HG03159 (cell line): Measurements from ENCODE around the gene ZBED4.

ENCODE experiments used
- ATAC-seq: cut with Tn5 transposase; IDR thresholded peaks from one replicate; pipeline ENCODE4 v1.9.1; 2021; ENCODE audit warnings: mild to moderate bottlenecking, moderate library complexity; ENCODE audit not compliant: unreplicated experiment

Gene ZBED4

DNA sequence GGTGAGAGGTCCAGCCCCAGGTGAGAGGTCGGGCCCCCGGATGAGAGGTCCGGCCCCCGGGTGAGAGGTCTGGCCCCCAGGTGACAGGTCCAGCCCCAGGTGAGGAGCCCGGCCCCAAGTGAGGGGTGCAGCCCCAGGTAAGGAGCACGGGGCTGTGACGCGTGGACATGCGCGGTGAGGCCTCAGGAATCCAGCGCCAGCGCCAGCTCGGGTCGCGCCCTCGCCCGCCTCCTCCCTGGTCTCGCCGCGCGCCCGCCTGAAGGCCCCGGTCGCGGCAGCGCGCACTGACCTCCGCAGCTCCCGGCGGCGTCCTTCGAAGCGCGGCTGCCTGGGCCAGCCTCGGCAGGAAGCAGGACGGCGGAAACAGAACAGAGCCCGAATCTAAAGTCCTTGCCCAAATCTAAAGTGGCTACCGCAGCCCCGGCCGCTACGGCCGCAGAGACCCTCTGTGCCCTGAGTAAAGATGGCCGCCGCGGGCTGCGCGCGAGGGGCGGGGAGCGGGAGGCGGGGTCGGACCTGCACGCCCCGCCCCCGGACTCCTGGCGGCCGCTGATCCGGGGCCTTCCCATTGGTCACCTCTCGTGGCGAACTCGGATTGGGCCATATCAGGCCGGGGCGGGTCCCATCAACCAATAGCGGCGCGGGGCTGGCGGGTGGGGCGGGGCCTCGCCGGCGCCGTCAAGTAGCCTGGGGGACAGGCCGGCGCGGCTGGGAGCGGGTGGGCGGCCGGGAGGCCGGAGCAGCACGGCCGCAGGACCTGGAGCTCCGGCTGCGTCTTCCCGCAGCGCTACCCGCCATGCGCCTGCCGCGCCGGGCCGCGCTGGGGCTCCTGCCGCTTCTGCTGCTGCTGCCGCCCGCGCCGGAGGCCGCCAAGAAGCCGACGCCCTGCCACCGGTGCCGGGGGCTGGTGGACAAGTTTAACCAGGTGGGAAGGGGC, 64.6 kb downstream of the ZBED4 start, which contains the start of the genes ALG12 and CRELD2:
Gene ALG12 (minus strand): TSS at position 465 of the 937 bp plus-strand sequence. CDS start 4,673 bp downstream, outside the sequence.
Gene CRELD2 (plus strand): TSS at position 661 of the 937 bp plus-strand sequence. CDS start 136 bp downstream, at position 797.
- peak; percentile 83 for ATAC-seq

DNA sequence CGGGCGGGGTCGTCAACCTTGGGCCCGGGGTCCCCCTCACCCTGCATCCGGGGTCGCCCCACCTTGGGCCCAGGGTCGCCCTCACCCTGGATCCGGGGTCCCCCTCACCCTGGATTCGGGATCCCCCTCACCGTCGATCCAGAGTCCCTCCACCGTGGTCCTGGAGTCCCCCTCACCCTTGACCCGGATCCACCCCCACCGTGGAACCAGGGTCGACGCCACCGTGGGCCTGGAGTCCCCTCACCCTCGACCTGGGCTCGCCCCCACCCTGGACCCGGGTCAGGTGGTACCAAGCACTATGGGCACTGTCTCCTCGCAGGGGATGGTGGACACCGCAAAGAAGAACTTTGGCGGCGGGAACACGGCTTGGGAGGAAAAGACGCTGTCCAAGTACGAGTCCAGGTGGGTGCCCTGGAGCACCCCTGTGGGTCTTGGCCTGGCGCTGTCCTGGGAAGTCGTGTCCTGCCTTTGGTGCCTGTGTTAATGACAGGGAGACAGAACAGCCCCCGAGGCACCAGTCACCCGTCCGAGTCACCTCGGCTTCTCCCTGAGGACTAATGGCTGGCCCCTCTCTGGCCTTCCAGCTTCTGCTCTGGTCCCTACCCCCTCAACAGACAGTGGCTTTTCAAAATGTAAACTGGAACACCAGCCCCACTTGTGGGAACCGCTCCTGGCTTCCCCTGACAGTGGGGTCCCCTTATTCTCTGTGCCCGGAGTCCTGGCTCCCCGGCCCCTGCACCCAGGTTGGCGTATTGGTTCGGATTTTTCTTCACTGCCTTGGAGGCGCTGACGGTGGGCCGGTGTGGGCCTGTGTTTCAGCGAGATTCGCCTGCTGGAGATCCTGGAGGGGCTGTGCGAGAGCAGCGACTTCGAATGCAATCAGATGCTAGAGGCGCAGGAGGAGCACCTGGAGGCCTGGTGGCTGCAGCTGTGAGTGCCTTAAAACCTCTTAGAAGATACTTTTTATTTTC, 65.6 kb downstream of the ZBED4 start:
- no peak for ATAC-seq

DNA sequence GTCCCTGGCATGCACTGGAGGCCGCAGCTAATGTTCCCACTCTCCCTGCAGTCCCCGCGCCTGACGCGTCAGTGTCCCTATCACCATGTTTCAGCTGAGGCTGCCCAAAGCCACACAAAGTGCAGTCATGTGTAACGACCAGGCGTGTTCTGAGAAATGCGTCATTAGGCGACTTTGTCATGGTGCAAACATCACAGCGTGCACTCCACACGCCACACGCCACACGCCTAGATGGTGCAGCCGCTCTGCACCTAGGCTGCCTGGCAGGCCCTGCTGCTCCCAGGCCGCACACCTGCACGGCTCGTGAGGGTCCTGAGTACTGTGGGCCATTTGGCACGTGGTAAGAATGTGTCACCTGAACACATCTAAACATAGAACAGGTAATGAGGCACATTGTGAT, 67.2 kb downstream of the ZBED4 start:
- no peak for ATAC-seq

DNA sequence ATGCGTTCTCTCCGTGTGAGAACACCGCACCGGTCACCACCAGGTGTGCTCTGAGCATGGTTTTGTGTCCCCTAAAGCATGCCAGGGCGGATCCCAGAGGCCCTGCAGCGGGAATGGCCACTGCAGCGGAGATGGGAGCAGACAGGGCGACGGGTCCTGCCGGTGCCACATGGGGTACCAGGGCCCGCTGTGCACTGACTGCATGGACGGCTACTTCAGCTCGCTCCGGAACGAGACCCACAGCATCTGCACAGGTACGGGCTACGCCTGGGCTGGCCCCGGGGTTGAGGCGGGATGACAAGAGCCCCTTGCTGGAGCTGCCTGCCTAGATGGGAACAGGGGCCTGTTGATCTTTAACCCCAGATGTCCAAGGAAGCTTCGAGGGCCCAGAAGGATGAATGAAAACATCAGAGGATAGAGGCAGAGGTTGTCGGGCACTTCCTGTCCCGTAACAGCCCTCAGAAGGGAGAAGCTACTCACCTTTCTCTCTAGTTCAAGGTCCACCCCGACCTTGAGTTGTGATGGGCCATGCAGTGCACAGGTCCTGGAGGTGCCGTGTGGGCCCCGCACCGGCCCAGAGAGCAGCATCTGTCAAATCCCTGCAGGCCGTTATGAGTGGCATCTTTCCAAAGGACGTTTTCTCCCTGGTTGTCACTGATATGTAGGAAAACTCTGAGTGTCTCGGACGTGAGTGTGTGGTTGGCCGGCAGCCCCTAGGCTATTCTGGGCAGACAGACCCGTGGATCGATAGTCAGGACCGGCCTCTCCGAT, 68.0 kb downstream of the ZBED4 start:
- no peak for ATAC-seq

DNA sequence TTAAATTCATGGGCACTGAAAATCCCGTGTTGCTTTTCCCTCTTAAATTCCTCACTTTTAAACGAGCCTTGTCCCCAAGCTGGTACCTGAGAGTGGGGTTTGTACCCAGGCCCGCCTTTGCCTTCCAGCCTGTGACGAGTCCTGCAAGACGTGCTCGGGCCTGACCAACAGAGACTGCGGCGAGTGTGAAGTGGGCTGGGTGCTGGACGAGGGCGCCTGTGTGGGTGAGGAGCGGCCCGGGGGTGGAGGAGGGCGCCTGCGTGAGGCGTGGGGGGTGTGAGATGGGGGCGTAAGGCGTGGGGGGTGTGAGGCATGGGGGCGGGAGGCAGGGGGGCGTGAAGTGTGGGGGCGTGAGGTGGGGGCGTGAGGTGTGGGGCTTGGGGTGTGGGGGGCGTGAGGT, 68.8 kb downstream of the ZBED4 start:
- no peak for ATAC-seq

DNA sequence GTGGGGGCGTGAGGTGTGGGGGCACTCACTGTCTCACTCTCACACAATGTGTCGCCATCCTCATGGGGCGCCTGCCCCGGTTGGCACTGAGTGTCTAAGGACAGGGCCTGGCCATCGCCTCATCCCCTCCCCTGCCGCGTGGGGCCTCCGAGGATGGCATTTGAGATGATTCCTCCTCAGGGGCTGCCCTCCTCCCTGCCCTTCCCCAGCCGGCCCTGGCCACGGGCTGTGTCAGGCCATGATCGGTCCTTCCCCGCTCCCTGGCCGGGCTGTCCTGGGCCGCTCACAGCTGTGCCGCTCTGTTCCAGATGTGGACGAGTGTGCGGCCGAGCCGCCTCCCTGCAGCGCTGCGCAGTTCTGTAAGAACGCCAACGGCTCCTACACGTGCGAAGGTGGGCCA, 69.3 kb downstream of the ZBED4 start:
- ATAC-seq, result no peak

DNA sequence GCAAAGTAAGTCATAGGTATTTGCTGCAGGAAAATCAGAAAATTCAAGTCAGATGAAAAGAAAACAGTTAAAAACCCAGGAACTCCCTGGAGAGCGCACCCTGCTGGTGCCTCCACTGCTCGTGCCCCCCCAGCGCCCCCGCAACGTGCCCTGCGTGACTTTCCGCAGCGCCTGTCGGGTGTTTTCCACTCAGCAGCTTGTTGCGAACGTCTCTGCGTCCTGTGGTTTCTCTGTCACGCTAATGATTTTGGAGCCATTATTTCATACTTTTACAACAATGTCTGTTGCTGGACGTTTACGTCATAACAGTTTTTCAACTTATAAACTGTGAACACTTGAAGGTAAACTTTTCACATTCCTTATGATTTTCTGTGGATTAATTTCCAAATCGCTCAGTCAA, 69.8 kb downstream of the ZBED4 start:
- ATAC-seq, result no peak

DNA sequence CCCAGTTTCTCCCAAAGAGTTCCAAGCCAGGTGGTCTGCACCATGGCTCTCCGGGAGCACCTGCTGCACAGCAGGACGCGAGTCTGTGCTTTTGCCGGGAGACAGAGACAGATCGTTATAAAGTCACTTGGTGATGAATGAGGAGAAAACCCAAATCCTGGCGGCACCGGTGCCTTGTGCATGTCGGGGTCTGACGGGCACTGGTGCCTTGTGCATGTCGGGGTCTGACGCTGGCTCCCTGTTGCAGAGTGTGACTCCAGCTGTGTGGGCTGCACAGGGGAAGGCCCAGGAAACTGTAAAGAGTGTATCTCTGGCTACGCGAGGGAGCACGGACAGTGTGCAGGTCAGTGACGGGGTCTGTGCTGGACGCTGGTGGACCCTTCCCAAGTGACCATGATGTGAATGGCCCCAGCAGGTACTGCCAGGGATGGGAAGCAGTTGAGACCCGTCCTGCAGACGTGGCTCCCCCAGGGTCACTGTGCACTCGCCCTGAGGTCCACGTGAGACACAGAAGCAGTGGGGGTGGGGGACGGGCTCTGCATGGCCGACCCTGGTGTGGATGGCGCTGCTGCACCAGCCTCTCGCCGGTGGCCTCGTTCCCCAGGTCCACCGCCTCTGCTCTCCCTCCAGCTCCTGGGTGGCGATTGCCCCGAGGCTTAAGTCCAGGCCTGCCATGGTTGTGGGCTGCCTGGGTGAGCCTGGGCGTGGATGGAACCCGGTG, 70.6 kb downstream of the ZBED4 start:
- no peak for ATAC-seq

DNA sequence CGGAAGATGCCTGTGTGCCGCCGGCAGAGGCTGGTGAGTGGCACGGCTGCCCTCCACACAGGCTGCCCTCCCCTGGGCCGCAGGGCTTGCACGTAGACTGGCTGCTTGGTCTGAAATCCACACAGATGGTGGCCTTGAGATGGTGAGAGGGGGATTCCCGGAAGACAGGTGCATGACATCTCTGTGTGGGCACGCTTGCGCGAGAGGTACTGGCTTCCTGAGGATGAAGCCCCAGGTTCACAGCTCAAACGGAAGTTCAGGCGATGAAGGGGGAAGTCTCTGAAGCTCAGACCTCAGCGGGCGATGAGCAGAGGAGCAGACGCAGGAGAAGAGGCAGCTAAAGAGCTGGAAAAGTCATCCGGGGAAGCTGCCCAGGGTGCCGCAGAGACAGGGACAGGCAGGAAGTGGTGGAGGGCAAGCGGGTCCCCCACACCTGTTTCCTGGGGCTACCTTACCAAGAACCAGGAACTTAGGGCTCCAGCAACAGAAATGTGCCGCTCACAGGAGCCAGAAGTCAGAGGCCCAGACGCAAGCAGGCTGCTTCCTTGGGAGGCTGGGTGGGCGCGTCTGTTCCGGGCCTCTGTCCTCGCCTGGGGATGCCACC, 72.0 kb downstream of the ZBED4 start:
- no peak for ATAC-seq

DNA sequence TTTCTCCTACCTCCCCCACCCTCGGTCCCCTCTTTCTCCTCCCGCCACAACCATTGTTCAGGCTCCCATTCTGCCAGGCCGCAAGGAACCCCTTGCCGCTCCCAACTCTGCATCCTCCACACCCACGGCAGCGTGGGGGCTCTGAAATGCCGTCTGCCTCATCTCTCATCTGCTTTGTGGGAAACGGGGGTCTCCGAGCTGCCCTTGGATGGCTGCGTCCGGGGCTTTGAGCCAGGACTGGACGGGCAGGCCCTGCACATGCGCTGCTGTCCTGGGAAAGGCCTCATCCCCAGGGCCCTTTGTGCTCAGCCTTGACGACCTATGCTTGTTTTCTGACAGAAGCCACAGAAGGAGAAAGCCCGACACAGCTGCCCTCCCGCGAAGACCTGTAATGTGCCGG, 73.3 kb downstream of the ZBED4 start:
- ATAC-seq, result no peak

DNA sequence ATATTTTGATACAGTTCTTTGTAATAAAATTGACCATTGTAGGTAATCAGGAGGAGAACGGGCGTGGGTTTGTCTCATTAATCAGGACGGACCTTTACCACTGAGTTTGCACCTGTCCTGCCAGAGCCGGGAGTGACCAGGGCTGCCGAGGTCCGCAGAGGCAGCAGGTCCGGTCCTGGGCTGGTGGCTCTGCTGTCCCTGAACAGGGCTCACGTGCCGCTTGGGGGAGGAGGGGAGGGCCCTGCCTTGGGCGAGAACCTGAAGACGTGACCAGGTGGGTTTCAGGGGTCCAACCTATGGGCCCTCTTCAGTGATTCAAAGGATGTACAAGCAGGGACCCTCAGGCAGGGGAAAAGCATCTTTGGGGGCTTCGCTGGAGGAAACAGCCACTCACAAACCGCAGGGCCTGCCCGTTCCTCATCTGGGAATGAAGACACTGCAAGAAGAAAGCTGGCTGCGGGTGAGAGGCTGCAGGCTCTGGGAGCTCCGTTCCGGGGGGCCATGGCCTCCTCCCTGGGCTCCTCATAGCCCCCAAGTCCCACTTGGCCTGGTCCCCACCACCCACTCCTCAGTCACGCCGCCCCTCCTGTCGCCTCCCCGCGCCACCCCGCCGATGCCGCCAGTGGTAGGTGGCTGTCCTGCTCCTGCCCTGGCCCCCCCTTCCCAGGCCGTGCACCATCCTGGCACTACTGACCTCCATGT, 74.0 kb downstream of the ZBED4 start:
- no peak for ATAC-seq

DNA sequence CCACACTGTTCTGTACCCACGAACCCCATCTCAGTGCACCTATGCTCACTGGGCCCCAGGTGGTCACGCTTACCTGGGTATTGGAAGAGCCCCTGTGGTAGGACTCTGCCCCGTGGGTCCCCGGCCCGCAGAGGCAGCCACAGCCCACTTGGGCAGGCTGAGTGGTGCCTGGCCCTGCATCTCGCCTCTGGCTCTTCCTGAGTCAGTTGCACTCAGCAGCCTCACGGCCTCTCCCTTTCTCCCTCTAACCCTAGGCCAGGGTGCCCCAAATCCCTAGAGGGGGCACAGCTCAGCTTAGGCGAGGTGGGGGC, 74.5 kb downstream of the ZBED4 start:
- ATAC-seq, result no peak

DNA sequence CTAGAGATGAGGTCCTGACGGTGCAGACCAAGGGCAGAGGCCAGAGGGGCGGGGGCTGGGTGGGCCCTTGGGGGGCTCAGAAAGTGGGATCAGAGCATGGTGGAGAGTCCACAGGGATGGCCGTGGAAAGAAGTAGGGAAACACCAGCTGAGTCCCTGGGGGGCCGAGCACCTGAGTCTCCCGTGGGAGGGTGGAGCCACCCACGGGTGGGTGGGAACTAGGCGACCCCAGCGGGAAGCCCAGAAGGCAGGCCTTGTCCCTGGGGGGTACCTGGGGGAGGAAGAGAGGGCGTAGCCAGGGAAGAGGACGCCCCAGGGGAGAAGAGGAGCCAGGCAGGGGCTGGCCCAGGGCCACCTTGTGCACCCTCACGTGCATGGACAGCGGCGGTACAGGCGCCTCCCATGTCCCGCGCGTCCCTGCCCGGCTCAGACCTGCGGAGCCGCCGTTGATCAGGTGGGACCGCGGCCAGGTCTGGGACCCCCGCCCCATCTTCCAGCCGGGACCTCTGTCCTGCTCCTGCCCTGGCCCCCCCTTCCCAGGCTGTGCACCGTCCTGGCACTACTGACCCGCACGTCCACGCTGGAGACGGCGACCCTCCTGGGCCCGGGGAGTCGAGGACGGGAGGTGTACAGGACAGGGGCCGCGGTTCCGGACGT, 75.0 kb downstream of the ZBED4 start:
- ATAC-seq, result no peak

DNA sequence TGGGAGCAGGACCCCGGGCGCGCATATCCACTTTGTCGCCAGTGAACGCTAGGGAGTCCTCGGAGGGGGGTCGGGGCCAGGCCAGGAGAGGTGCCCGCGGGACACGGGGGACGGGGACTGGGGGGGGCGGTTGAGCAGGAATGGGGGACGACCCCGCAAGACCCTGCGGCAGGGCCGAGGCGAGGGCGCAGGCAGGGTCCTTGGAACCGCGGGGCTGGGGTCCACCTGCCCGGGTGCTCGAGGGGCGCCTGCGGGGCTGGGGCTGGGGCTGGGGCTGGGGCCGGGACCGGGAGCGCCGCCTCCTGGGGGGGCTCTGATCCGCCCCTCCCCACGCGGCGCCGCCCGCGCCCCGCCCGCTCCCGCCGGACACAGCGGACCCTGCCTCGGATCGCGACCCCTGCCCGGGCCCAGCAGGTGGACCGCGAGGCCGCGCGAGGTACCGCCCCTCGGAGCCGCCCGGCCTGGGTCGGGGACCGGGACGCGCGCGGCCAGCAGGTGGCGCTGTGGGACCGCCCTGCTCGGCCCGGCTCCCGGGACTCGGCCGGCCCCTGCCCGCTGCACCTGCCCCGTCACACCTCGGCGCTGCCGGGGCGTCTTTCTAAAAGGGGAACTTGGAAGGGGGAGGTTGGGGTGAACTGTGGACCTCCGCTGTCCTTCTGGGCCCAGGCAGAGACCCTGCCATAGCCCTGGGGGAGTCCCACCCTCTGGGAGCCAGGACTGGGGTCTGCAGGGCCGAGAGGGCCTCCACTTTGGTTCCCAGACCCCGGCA, 75.8 kb downstream of the ZBED4 start:
- no peak for ATAC-seq

DNA sequence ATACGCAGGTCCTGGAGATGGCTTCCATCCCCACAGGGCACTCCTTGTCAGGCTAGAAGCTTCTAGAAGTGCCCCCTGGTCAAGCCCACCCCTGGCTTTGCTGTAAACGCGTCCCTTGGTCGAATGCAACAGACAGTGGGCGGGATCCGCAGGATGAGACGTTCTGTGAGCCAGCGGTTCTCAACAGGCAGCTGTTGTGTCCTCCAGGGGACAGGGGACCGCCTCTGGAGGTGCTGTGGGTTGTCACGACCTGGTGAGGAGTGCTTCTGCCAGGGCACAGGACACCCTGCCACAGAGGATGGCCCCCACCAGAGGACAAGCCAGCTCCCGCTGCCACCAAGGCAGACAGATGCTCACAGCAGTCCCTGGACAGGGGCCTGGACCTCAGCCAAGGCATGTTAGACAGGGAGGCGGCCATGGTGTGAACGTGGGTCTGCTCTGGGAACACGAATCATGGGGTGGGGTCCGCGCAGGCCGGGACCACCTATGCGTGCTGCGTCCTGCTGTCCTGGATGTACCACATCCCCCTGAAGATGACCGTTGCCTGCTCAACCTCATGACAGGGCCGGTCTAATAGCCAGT, 76.4 kb downstream of the ZBED4 start:
- no peak for ATAC-seq

DNA sequence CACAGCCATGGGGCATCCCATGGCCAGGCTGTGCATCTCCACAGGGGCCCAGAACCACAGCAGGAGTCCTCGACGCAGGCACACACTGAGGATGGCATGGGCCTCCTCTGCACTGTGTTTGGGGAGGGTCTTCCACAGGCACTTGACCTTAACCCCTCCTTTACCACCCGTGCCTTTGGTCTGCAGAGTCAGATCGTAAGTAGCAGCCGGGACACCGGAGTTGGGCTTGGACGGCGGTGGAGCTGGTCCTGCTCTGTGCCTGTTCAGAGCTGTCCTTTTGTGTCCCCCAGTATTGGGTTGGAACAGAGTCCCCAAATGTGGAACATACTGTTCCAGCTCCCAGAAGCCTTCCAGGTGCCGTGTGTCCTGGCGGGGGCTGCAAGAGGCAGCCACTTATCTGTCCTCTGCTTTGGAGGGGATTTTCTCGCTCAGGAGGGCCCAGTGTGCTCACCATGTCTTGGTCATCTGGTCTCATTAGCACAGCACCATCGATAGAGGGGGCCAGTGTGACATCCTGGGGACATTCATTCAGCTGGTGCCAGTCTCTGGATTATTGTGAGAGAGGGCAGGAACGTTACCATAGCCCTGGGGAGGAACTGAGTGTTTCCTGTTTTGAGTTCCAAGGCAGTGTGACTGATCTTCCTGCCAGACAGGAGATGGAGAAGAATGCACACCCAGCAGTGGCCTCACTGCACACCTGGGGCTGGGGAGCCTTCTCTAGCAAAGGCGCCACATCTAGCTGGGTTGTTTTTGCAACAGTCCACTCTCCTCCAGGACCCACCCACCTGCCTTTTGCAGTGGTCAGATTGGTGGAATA, 77.2 kb downstream of the ZBED4 start:
- no peak for ATAC-seq
